Measurements from ENCODE around the gene SEC11C.

DNA sequence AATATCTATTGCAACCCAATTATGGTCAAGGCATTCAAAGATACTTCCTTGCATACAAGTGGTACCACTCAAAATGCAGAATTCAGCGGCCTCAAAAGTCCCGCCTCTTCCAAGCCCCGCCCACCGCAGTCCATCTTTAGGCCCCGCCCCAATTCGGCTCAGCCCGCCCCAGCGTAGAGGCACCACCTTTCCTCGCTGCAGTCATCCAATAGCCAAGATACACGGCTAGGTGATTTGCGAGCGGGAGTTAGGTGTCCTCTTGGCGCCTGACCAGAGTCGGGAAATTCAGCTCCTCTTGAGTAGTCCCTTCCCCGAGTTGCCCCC lies 431 bp upstream of the SEC11C start:
- TF ChIP-seq, protein P1, sequence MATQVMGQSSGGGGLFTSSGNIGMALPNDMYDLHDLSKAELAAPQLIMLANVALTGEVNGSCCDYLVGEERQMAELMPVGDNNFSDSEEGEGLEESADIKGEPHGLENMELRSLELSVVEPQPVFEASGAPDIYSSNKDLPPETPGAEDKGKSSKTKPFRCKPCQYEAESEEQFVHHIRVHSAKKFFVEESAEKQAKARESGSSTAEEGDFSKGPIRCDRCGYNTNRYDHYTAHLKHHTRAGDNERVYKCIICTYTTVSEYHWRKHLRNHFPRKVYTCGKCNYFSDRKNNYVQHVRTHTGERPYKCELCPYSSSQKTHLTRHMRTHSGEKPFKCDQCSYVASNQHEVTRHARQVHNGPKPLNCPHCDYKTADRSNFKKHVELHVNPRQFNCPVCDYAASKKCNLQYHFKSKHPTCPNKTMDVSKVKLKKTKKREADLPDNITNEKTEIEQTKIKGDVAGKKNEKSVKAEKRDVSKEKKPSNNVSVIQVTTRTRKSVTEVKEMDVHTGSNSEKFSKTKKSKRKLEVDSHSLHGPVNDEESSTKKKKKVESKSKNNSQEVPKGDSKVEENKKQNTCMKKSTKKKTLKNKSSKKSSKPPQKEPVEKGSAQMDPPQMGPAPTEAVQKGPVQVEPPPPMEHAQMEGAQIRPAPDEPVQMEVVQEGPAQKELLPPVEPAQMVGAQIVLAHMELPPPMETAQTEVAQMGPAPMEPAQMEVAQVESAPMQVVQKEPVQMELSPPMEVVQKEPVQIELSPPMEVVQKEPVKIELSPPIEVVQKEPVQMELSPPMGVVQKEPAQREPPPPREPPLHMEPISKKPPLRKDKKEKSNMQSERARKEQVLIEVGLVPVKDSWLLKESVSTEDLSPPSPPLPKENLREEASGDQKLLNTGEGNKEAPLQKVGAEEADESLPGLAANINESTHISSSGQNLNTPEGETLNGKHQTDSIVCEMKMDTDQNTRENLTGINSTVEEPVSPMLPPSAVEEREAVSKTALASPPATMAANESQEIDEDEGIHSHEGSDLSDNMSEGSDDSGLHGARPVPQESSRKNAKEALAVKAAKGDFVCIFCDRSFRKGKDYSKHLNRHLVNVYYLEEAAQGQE (IDR thresholded peaks at IDR 0.05; ENCODE audit: low read depth, low read length): no peak
- TF ChIP-seq RFX5 (IDR thresholded peaks at IDR 0.05; ENCODE audit: low read length) (no peak), SIN3A (IDR thresholded peaks at IDR 0.05; ENCODE audit: borderline replicate concordance, low read depth, low read length) (no peak), RCOR1 (IDR thresholded peaks at IDR 0.05; ENCODE audit: low read length) (no peak), GABPA (IDR thresholded peaks at IDR 0.05; ENCODE audit: low read depth) (no peak), EZH2phosphoT487 (IDR thresholded peaks at IDR 0.05; ENCODE audit: borderline replicate concordance, low read depth) (no peak), POLR2AphosphoS5 (IDR thresholded peaks at IDR 0.05; ENCODE audit: low read depth, low read length) (0 out of 2 replicates have a peak, but pooled peaks have one; percentile 12)
- TF ChIP-seq, protein P2, sequence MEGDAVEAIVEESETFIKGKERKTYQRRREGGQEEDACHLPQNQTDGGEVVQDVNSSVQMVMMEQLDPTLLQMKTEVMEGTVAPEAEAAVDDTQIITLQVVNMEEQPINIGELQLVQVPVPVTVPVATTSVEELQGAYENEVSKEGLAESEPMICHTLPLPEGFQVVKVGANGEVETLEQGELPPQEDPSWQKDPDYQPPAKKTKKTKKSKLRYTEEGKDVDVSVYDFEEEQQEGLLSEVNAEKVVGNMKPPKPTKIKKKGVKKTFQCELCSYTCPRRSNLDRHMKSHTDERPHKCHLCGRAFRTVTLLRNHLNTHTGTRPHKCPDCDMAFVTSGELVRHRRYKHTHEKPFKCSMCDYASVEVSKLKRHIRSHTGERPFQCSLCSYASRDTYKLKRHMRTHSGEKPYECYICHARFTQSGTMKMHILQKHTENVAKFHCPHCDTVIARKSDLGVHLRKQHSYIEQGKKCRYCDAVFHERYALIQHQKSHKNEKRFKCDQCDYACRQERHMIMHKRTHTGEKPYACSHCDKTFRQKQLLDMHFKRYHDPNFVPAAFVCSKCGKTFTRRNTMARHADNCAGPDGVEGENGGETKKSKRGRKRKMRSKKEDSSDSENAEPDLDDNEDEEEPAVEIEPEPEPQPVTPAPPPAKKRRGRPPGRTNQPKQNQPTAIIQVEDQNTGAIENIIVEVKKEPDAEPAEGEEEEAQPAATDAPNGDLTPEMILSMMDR (IDR thresholded peaks at IDR 0.05): no peak

Data from SK-N-SH (cell line).